GM19455 (cell line): ENCODE results near the gene SMPD2.
"Not testable (repeated sequence)": the region's sequence is repeated elsewhere in the genome, so short reads cannot be mapped to it uniquely, and the experiment has no call there.

Experiments
- ATAC-seq: cut with Tn5 transposase; IDR thresholded peaks from one replicate; pipeline ENCODE4 v1.9.1; 2021; ENCODE audit not compliant: unreplicated experiment

SMPD2 gene

GRCh38 chr6:109460161-109460829 lies 19.8 kb downstream of the SMPD2 start:
- ATAC-seq: no peak

GRCh38 chr6:109461205-109461604 lies 20.7 kb downstream of the SMPD2 start:
- ATAC-seq: not testable (repeated sequence)

GRCh38 chr6:109461733-109462526 lies 21.4 kb downstream of the SMPD2 start:
- no peak for ATAC-seq

- ATAC-seq: no peak
Observed at GRCh38 chr6:109465772-109466171, 25.2 kb downstream of the SMPD2 start.

GRCh38 chr6:109466212-109466923 lies 25.8 kb downstream of the SMPD2 start:
- ATAC-seq: no peak

GRCh38 chr6:109467696-109468095 lies 27.2 kb downstream of the SMPD2 start:
- ATAC-seq: no peak

GRCh38 chr6:109469591-109470189 lies 29.2 kb downstream of the SMPD2 start:
- no peak for ATAC-seq

GRCh38 chr6:109471105-109471810 lies 30.7 kb downstream of the SMPD2 start:
- ATAC-seq: no peak

GRCh38 chr6:109472132-109472995 lies 31.8 kb downstream of the SMPD2 start:
- peak; percentile 52 for ATAC-seq

GRCh38 chr6:109473120-109473519 lies 32.6 kb downstream of the SMPD2 start:
- ATAC-seq: no peak

- no peak for ATAC-seq
Observed at GRCh38 chr6:109474995-109475394, 34.5 kb downstream of the SMPD2 start.

GRCh38 chr6:109475625-109476024 lies 35.1 kb downstream of the SMPD2 start:
- ATAC-seq: no peak

GRCh38 chr6:109477184-109477583 lies 36.7 kb downstream of the SMPD2 start:
- no peak for ATAC-seq

- no peak for ATAC-seq
Observed at GRCh38 chr6:109477725-109478124, 37.2 kb downstream of the SMPD2 start.

- no peak for ATAC-seq
Observed at GRCh38 chr6:109478222-109478805, 37.8 kb downstream of the SMPD2 start.

- ATAC-seq: no peak
Observed at GRCh38 chr6:109478841-109479624, 38.5 kb downstream of the SMPD2 start.

GRCh38 chr6:109480993-109481480 lies 40.5 kb downstream of the SMPD2 start:
- no peak for ATAC-seq

GRCh38 chr6:109482905-109483734 lies 42.6 kb downstream of the SMPD2 start, which contains the start of gene ZBTB24:
Gene ZBTB24, minus strand, starts transcription at chr6:109483219. Its CDS starts 1,193 bp downstream, at chr6:109482026.
- peak; percentile 85 for ATAC-seq
